SK-N-SH (cell line): Measurements from ENCODE around the gene DNAJC15.

Source experiments
- CHD2 ChIP-seq: fragments of 150-350 bp; IDR thresholded peaks from 2 replicates; pipeline ENCODE4 v1.6.1; 2018; ENCODE audit warnings: low read length; ENCODE audit not compliant: partially characterized antibody
- EP300 ChIP-seq, 2 experiments: IDR thresholded peaks; 2 replicates each; pipeline versions ENCODE4 v1.4.0 to v1.6.1; 2012; ENCODE audit warnings: borderline replicate concordance in 1 of 2, low read depth in 1 of 2, low read length in 1 of 2
- EZH2phosphoT487 ChIP-seq: fragments of 200-600 bp; sonication (generic); IDR thresholded peaks from 2 replicates; pipeline ENCODE4 v1.6.1; 2017; ENCODE audit warnings: low read depth, mixed run types, mild to moderate bottlenecking, antibody characterized with exemption, moderate library complexity, borderline replicate concordance
- FOXJ3 ChIP-seq: sonication (generic); formaldehyde crosslinking; IDR thresholded peaks from 2 replicates; pipeline ENCODE4 v1.5.1; 2020; ENCODE audit warnings: mild to moderate bottlenecking, missing genetic modification reagents
- MEF2A ChIP-seq: IDR thresholded peaks from 2 replicates; pipeline ENCODE4 v1.4.0; 2012; ENCODE audit warnings: low read depth, borderline replicate concordance
- MXI1 ChIP-seq: IDR thresholded peaks from 2 replicates; pipeline ENCODE4 v1.6.1; 2012; ENCODE audit warnings: mild to moderate bottlenecking, low read depth, low read length, improper control_type of control experiment
- POLR2AphosphoS5 ChIP-seq: IDR thresholded peaks from 2 replicates; pipeline ENCODE4 v1.6.1; 2012; ENCODE audit warnings: low read depth, low read length
- RFX5 ChIP-seq: IDR thresholded peaks from 2 replicates; pipeline ENCODE4 v1.6.1; 2012; ENCODE audit warnings: mild to moderate bottlenecking, improper control_type of control experiment, low read length
- TEAD4 ChIP-seq: IDR thresholded peaks from 2 replicates; pipeline ENCODE4 v1.4.0; 2012; ENCODE audit warnings: mild to moderate bottlenecking, borderline replicate concordance; ENCODE audit not compliant: insufficient read depth
- YY1 ChIP-seq: IDR thresholded peaks from 2 replicates; pipeline ENCODE4 v1.4.0; 2012; ENCODE audit warnings: low read depth, mild to moderate bottlenecking
- TF ChIP-seq, protein P1 (sequence below): IDR thresholded peaks from 2 replicates; pipeline ENCODE4 v1.6.1; 2012; ENCODE audit warnings: mild to moderate bottlenecking, low read depth, low read length, moderate library complexity
- TF ChIP-seq, protein P2 (sequence below): fragments of 200-600 bp; sonication (generic); IDR thresholded peaks from 2 replicates; pipeline ENCODE4 v1.6.1; 2017; ENCODE audit warnings: antibody characterized with exemption, mild to moderate bottlenecking, moderate library complexity
- TF ChIP-seq, protein P3 (sequence below): fragments of 150-350 bp; IDR thresholded peaks from 2 replicates; pipeline ENCODE4 v1.6.1; 2017; ENCODE audit warnings: antibody characterized with exemption, low read length, low read depth, borderline replicate concordance
- TF ChIP-seq, protein P4 (sequence below): IDR thresholded peaks from 2 replicates; pipeline ENCODE4 v1.4.0; 2012; ENCODE audit warnings: low read depth, borderline replicate concordance

DNA sequence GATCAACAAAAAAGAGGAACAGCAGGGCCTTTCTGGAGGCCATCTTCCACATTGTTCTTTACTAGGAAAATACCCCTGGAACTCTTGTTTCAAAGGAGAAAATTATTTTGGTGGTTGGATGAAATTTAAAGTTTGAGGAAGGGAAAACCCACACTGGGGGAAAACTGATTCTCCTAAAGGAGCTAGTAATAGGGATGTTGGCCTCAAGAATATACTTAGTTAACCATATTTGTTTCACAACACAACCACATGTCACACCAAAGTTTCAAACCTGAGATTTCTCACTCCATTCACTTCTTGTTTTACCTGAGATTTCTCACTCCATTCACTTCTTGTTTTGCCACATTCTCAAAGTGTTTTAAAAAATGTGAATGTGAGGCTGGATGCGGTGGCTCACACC is 28.5 kb upstream of the DNAJC15 start:
- TF ChIP-seq, protein P1, sequence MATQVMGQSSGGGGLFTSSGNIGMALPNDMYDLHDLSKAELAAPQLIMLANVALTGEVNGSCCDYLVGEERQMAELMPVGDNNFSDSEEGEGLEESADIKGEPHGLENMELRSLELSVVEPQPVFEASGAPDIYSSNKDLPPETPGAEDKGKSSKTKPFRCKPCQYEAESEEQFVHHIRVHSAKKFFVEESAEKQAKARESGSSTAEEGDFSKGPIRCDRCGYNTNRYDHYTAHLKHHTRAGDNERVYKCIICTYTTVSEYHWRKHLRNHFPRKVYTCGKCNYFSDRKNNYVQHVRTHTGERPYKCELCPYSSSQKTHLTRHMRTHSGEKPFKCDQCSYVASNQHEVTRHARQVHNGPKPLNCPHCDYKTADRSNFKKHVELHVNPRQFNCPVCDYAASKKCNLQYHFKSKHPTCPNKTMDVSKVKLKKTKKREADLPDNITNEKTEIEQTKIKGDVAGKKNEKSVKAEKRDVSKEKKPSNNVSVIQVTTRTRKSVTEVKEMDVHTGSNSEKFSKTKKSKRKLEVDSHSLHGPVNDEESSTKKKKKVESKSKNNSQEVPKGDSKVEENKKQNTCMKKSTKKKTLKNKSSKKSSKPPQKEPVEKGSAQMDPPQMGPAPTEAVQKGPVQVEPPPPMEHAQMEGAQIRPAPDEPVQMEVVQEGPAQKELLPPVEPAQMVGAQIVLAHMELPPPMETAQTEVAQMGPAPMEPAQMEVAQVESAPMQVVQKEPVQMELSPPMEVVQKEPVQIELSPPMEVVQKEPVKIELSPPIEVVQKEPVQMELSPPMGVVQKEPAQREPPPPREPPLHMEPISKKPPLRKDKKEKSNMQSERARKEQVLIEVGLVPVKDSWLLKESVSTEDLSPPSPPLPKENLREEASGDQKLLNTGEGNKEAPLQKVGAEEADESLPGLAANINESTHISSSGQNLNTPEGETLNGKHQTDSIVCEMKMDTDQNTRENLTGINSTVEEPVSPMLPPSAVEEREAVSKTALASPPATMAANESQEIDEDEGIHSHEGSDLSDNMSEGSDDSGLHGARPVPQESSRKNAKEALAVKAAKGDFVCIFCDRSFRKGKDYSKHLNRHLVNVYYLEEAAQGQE: no peak
- TF ChIP-seq, protein P2, sequence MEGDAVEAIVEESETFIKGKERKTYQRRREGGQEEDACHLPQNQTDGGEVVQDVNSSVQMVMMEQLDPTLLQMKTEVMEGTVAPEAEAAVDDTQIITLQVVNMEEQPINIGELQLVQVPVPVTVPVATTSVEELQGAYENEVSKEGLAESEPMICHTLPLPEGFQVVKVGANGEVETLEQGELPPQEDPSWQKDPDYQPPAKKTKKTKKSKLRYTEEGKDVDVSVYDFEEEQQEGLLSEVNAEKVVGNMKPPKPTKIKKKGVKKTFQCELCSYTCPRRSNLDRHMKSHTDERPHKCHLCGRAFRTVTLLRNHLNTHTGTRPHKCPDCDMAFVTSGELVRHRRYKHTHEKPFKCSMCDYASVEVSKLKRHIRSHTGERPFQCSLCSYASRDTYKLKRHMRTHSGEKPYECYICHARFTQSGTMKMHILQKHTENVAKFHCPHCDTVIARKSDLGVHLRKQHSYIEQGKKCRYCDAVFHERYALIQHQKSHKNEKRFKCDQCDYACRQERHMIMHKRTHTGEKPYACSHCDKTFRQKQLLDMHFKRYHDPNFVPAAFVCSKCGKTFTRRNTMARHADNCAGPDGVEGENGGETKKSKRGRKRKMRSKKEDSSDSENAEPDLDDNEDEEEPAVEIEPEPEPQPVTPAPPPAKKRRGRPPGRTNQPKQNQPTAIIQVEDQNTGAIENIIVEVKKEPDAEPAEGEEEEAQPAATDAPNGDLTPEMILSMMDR: no peak
- TF ChIP-seq, protein P3, sequence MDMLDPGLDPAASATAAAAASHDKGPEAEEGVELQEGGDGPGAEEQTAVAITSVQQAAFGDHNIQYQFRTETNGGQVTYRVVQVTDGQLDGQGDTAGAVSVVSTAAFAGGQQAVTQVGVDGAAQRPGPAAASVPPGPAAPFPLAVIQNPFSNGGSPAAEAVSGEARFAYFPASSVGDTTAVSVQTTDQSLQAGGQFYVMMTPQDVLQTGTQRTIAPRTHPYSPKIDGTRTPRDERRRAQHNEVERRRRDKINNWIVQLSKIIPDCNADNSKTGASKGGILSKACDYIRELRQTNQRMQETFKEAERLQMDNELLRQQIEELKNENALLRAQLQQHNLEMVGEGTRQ: no peak
- TF ChIP-seq FOXJ3 (CRISPR knock-in tag) (no peak), POLR2AphosphoS5 (no peak), EZH2phosphoT487 (no peak), MEF2A (no peak), EP300 (IDR thresholded peaks at IDR 0.05; ENCODE audit: borderline replicate concordance in 1 of 2, low read depth in 1 of 2, low read length in 1 of 2) (no peak), YY1 (no peak), RFX5 (no peak), MXI1 (no peak), CHD2 (no peak), TEAD4 (no peak)
- TF ChIP-seq, protein P4, sequence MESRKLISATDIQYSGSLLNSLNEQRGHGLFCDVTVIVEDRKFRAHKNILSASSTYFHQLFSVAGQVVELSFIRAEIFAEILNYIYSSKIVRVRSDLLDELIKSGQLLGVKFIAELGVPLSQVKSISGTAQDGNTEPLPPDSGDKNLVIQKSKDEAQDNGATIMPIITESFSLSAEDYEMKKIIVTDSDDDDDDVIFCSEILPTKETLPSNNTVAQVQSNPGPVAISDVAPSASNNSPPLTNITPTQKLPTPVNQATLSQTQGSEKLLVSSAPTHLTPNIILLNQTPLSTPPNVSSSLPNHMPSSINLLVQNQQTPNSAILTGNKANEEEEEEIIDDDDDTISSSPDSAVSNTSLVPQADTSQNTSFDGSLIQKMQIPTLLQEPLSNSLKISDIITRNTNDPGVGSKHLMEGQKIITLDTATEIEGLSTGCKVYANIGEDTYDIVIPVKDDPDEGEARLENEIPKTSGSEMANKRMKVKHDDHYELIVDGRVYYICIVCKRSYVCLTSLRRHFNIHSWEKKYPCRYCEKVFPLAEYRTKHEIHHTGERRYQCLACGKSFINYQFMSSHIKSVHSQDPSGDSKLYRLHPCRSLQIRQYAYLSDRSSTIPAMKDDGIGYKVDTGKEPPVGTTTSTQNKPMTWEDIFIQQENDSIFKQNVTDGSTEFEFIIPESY: no peak
